SIG-M5 treated with dmso at 0.1 percent for 504 hours (cell line): ENCODE results near the gene ASGR2.
"Not testable (repeated sequence)": the region's sequence is repeated elsewhere in the genome, so short reads cannot be mapped to it uniquely, and the experiment has no call there.

ENCODE experiments used
- DNase-seq: peaks from one replicate; lab custom pipeline; 2025; ENCODE audit not compliant: unreplicated experiment; lab: John Stamatoyannopoulos, UW

Gene ASGR2

DNA sequence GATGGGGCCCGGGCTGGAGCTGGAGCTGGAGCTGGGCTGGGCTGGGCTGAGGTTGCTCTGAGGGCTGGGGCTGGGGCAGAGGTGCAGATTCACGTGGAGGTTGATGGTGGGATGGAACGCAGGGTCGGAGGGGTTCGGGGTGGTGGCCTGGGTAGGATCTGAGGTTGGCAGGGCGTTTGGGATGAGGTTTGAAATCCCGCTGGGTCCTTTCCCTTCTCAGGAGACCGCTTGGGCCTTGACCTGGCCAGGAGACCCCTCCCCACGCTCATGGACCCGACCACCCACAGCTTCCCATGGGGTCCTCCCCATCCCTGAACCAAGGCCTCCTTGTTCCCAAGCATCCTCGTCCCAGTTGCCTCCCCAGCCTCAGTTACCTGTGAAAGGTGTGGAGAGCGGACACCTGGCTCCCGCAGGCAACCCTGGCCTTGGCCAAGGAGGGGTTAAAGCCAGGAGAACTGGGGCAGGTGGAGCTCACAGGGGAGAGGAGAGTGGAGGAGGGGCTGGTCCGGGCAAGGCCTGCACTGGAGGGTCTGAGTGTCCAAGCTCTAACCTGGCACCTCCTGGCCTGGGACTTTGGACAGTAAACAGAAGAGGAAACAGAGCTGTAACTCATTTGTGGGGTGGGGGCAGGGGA is at the start of gene ASGR2:
TSS of gene ASGR2 (minus strand) at position 582 of the 634 bp plus-strand sequence. CDS start 582 bp downstream, outside the sequence.
- DNase-seq: no peak

- DNase-seq: not testable (repeated sequence)
Observed at GRCh38 chr17:7159571-7159970, 44.9 kb upstream of the ASGR2 start.

GRCh38 chr17:7158424-7158823 is 43.8 kb upstream of the ASGR2 start:
- DNase-seq: peak; percentile 38

GRCh38 chr17:7156342-7156940 is 41.8 kb upstream of the ASGR2 start:
- no peak for DNase-seq

DNA sequence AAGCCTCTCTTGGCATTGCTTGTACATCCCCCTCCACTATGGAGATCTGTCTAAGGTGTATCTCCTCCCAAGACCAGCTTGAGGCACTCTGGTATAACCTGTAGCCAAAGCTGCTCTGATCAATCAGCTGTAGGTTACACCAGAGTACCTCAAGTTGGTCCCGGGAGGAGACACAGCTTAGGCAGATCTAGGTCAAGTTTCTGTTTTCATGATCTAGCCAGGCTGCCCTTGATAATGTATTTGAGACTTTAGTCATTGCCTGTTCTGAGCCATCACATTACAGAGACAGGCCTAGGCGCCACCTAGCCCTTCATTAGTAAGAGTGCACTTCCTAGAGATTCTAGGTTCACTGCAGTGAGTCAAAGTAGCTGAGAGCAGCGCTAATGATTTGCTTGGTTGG is 33.1 kb upstream of the ASGR2 start:
- DNase-seq: no peak

DNA sequence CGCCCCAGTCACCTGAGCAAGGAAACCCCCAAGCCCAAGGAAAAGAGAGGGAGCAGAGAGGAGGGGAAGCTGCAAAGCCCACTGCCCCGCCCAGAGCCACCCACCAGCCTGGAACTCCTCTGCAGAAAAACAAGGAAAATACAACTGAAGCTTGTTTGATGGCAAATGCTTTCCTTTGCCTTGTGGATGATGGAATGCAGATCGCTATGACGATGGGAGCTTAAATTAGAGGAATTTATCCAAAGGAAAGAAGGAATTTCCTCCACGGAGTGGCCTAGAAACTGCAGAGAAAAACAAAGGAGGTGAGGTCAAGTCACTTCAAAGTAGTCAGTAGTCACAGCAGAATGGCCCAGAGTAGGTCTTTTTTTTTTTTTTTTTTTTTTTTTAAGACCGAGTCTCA is 31.5 kb upstream of the ASGR2 start:
- no peak for DNase-seq

DNA sequence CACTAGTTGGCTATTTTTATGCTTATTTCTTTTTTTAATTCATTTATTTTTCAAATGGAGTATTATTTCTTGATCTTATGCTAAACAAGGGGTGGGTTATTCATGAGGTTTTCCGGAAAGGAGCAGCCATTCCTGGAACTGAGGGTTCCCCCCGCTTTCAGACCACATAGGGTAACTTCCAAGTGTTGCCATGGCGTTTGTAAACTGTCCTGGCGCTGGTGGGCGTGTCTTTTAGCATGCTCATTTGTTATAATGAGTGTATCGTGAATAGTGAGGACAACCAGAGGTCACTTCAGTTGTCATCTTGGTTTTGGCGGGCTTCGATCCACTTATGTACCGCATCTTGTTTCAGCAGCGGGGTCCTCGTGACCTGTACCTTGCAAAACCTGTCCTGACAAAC is 29.6 kb upstream of the ASGR2 start:
- DNase-seq: no peak

DNA sequence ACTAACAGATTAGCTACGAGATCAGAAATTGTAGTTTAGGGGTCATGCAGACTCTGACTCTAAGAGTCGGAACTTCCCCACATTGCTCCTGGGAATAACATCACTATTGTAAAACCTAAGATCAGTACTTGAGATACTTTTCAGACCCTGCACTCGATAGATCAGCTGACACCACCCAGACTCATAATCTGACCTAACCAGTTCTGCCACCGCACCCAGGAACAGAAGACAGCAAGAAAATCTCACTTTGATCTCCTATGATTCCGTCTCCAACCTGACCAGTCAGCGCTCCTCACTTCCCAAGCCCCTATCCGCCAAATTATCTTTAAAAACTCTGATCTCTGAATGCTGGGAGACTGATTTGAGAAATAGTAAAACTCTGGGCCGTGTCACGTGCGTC is 27.2 kb upstream of the ASGR2 start:
- DNase-seq: peak; percentile 10

- no peak for DNase-seq
Observed at GRCh38 chr17:7139400-7139799, 24.8 kb upstream of the ASGR2 start.

DNA sequence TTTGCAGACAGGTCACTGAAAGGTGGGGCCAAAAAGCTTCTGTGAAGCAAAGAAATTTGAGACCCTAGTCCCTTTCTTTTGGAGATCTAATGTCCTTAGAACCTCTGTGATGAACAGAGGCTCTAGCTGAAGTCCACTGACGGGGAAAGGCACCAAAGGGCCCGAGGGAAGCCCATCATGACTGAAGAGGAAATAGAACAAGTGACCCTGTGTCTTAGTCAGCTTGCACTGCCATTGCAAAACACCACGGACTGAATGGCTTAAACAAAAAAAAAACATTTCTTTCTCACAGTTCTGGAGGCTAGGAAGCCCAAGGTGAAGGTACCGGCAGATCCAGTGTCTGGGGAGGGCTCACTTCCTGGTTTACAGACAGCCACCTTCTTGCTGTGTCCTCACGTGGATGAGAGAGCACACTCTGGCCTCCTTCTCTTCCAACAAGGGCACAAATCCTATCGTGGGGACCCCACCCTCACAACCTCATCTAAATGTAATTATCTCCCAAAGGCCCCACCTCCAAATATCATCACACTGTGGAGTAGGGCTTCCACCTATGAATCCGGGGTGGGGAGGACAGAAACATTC is 24.3 kb upstream of the ASGR2 start:
- no peak for DNase-seq

- DNase-seq: no peak
Observed at GRCh38 chr17:7137171-7137943, 22.7 kb upstream of the ASGR2 start.

DNA sequence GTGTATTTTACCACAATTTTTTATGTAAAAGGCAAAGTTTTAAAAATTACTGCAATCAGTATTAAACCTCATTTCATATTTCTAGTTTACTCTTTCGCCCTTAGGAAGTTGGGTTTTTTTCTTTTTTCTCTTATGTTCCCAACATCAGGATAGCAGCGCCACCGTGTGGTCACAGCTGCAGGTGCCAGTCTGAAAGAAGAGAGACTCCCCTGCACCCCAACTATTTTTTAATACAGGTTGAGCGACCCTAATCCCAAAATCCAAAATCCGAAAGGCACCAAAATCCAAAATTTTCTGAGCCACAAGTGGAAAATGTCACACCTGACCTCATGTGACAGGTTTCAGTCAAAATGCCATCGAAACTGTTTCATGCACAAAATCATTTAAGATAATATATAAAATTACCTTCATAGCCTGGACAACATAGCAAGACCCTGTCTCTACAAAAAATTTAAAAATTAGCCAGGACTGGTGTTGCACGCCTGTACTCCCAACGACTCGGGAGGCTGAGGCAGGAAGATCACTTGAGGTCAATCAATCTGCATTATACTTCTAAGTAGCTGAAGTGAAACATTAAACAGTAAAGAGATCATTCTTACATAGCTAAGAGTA is 21.8 kb upstream of the ASGR2 start:
- DNase-seq: peak; percentile 55

- DNase-seq: no peak
Observed at GRCh38 chr17:7133916-7134315, 19.3 kb upstream of the ASGR2 start.

GRCh38 chr17:7133424-7133823 is 18.8 kb upstream of the ASGR2 start:
- peak; percentile 72 for DNase-seq

GRCh38 chr17:7132511-7133094 is 18.0 kb upstream of the ASGR2 start:
- peak; percentile 68 for DNase-seq

- DNase-seq: no peak
Observed at GRCh38 chr17:7131423-7131791, 16.8 kb upstream of the ASGR2 start.

DNA sequence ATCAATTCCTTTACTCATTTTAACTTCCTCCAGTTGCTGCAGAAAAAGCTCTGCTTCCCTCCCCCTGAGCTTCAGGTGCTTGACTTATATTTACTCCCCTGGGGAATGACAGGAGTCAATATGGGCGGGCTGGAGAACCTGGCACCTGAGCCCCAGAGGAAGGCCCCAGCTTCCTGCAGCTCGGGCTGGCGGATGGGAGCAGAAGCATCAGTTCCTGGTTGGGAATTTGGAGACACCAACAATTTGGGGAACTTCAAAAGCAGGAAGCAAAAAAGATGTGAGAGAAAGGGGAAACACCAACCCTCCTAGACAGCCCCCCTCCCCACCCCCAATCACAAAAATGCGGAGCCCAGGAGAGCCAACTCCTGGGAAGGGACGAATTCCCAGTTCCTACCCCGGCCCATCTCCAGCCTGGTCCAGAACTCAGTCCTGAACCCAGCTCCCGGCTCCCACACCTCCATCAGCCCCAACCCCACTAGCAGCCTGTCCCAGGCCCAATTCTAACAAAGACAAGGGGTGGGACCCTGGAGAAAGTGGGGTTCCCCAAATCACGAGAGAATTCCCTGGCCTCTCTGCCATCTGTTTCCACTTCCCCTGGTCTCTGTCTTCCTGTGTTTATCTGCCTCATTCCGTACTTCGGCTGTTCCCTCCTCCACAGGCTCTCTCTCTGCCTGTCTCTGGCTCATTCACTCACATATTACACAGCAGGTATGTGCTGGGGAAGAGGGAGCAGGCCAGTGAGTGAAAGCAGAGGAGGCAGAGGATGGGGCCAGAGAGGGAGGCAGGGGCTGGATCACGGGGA is 16.2 kb upstream of the ASGR2 start:
- DNase-seq: no peak

- DNase-seq: no peak
Observed at GRCh38 chr17:7129311-7129710, 14.7 kb upstream of the ASGR2 start.

GRCh38 chr17:7128160-7128559 is 13.5 kb upstream of the ASGR2 start:
- DNase-seq: no peak

- DNase-seq: not testable (repeated sequence)
Observed at GRCh38 chr17:7127501-7127900, 12.9 kb upstream of the ASGR2 start.
